ENCODE data around the gene AVPR2.

- TF ChIP-seq JUNB (IDR thresholded peaks at IDR 0.05): no peak
- no peak for TF ChIP-seq ZNF274 (IDR thresholded peaks at IDR 0.05; ENCODE audit: insufficient read depth, insufficient read length)
- no peak for TF ChIP-seq REST (IDR thresholded peaks at IDR 0.05; ENCODE audit: low read depth, low read length)
- TF ChIP-seq CTCF (IDR thresholded peaks at IDR 0.05 in 2 of 3, conservative IDR thresholded peaks at IDR 0.05 in 1 of 3; ENCODE audit: control insufficient read depth in 2 of 3, extremely low read depth in 1 of 3, insufficient read depth in 1 of 3, low read depth in 3 of 3, low read length in 3 of 3): no peak
These were observed 49.8 kb upstream of the AVPR2 start for GRCh38 chrX:153854702-153855101.
